HuH-7.5 (cell line): ENCODE results near the gene RBM47.
"Not testable (repeated sequence)": the region's sequence is repeated elsewhere in the genome, so short reads cannot be mapped to it uniquely, and the experiment has no call there.

Experiments used
- DNase-seq: peaks from one replicate; pipeline ENCODE4 v3.0.0; 2011; ENCODE audit warnings: low spot score

The RBM47 gene

DNA sequence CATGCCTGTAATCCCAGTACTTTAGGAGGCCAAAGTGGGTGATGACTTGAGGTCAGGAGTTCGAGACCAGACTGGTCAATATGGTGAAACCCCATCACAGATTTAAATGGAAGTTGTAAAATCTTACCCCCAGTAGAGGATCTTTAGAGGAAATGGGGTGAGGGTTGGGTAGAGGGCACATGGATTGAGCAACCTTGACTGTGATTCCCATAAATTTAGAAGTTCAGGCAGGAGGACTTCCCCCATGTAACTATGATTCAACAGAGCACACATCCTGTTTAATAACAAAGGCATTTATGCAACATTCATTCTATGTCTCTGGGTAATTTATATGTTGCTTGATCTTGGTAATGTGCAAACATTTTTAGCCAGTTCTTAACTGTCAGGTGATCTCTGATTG lies 143.1 kb downstream of the RBM47 start:
- DNase-seq: no peak

DNA sequence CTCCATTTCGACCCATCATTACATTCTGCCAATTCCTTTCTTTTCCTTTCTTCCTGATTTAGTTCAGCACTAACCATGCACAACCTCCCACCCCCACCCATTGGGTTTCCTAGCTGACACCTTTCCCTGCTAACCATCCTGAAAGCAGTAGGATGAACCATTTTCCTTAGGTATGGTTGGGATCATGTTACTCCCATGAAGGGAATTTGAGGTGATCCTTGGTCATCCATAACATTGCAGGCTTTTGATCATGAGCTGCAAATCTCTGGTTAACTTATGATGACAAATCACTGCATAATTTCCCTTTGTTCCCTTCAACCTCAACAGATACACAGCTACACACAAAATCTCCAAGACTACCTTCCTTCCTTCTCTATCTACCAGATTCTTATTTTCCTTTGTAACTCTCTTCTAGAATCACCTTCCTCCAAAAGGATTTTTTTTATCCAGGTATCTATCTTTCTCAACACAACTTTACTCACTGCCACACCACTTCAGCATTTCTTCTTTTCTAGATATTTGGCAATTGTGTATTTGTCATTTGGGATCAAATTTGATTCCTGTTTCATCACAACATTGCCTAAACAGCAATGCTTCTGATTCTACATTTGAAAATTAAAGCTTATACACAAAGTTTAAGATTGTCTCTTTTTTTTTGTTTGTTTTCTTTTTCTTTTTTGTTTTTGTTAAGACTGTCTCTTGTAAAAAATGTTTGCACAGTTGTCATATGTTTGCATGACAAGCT lies 145.1 kb downstream of the RBM47 start:
- DNase-seq: no peak

DNA sequence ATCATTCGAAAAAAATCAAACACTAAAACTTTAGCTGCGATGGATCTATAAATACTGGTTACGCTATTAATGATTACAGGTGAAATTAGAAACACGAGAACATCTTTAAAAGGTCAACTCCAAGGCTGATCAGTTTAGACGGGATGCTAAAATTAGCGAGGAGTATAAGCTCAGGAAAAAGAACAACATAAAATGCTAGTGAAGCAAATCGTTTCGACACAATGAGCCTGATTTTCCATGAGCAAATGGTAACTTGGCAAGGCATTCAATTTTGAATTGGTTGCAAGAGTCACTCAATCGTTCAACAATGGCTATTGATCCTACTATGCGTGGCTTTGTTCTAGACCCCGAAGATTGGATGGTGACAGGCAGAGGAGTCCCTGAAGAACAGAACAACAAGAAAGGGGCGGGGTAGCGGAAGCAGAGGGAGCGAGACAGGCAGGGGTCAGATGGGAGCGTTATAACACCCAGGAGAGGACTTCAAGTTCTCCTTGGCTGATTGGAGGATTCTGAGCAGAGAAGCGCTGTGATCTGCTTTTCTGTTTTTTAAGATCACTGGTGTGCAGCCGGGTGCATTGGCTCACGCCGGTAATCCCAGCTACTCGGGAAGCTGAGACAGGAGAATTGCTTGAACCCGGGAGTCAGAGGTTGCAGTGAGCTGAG lies 146.5 kb downstream of the RBM47 start:
- no peak for DNase-seq

DNA sequence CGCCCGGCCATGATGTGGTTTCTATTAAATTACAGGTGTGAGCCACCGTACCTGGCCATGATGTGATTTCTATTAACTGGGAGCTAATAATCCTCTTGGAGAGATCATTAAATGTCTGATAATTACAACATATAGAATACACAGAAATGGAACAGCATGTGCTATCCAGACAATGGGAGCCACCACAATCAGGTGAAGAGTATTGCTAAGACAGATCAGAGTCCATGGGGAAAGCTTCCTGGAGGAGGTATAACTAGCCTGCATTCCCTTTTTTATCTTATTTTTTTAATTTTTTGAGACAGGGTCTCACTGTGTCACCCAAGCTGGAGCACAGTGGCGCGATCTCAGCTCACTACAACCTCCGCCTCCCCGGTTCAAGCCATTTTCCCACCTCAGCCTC lies 147.7 kb downstream of the RBM47 start:
- no peak for DNase-seq

DNA sequence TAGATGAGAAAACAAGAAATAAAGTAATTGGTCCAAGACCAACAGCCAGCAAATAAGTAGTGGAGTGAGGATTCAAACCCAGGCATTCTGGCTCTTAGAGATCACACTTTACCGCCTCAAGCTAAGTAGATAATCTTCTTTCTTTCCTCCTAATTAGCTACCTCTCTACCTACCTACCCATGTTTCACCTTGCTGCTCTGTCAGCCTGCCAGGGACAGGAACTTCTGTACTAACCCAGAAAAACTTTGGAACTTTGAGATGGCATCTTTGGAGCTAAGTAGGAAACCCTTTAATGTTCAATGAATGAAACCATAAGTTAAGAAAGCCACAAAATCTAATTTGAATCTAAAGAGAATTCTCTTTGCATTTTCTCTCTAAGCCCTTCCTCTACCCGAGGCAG lies 149.4 kb downstream of the RBM47 start:
- DNase-seq: no peak

DNA sequence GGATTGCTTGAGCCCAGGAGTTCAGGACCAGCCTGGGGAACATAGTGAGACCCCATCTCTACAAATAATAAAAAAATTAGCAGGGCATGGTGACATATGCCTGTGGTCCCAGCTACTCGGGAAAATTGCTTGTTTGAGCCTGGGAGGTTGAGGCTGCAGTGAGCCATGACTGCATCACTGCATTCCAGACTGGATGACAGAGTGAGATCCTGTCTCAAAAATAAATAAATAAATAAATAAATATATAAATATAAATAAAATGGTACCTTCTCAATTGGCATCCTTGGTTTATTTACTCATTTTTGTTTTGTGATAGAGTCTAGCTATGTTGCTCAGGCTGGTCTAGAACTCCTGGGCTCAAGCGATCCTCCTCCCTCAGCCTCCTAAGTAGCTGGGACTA lies 150.3 kb downstream of the RBM47 start:
- no peak for DNase-seq

DNA sequence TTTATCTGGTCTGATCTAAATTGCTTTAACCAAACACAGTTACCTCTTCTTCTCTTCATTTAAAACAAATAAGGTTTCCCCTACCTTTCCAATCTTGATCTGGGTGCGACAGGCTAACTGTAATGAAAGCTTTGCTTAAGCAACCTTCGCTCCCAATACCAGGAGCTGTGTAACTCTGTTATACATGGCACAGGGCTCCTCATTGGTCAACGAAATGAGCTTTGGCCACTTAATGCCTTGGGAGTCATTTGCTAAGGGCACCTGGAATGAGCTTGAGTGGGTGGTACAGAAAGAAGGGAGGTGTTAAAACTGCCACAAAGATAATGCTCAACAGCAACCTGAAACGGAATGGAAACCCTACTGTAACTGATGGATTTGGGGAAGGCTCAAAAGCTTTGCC lies 154.1 kb downstream of the RBM47 start:
- DNase-seq: no peak

DNA sequence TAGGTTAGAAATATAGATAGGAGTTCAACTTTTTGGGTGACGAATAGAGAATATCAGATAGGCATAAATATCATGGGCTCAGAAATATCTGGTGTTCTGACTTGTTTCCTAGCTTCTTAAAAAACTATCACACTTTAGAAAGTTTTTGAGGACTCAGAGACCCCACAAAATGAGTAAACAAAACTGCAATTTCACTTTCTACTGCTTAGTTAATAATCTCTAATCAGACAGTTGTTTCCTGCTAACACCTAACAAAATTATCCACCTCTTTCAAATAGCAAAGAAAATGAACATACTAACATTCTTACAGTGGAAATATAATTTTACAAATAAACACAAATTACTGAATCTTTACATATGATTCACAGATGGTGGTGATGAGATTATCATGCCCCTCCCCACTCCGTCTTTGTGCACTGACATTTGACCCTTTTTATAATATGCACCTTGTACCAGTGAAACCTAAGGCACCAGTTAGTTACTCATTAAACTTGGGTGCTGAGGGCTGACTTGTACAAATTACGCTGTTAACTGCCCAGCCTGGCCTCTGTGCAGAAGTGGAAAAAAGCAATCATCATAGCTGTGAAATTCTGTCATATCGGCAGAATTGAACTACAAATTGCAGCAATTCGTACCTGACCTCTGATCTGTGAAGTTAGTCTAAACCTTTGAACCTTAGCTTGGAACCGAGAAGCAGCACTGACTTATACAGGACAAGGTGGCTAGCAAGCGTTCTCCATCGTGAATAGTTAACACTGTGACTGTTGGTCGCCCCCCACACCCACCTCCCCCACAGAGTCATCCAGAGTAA lies 155.9 kb downstream of the RBM47 start:
- DNase-seq: no peak

DNA sequence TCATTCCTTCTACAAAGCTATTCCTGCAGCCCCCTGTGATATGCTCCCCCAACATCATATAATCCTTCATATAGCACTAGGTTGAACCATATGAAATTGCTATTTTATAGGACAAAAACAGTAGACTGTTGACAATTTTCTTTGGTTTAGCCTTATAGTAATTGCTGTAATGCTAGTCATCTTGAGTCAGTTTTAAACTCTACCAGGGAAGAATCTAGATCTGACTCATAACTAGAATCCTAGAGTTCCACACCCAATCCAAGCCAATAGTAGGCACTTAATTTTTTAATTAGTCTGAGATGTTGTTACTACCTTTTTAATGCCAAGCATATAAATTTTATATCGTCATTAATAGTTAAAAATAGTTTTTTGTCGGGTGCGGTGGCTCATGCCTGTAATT lies 157.7 kb downstream of the RBM47 start:
- no peak for DNase-seq

DNA sequence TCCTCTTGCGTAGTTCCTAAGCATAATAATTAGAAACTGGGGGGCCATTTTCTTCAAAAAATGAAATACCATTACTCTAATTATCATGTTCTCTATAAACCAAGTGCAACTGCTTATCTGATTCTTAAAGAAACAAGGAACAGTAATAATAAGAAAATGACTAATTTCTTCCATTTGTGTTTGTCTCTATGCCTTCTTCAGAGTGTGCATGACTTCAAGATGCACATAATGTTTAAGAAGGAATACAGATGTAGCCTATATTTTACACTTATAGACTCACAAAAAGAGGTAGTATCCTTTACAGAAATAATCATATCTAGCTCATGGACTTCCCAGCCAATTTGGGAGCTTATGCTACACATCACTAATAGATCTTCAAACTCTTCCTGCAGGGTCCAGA lies 162.9 kb downstream of the RBM47 start:
- DNase-seq: no peak

DNA sequence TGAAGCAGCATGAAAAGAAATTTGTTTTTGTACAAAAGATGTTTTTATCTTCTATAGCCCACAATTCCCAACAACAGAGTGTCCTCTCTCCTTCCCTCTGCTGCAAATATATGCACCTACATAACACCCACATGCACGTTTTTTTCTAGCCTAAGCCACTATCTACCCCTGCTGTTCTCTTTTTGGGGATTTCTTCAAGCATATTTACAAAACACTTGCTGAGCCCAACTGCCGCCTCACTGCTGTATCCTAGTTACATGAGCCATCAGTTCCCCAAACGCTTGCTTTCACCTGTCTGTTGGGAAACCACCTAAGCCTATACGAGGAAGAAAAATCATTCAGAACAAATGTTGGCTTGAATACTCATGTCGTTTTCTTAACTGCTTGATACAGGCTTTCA lies 167.3 kb downstream of the RBM47 start:
- no peak for DNase-seq

DNA sequence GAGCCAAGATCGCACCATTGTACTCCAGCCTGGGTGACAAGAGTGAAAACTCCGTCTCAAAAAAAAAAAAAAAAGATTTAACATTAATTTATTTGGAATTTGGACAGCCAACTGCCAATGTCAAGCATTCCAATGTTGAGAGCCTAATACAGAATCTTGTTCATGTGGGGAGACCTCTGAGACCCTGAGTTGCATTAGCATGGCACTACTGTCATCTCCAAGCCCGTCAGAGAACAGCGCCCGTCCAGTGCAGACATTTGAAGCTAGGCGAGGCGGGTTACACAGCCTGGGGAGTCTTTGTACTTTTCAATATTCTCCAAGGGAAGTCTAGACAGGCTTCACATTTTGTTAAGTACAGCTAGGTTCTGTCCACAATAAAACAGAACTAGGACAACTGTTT lies 167.8 kb downstream of the RBM47 start:
- no peak for DNase-seq

DNA sequence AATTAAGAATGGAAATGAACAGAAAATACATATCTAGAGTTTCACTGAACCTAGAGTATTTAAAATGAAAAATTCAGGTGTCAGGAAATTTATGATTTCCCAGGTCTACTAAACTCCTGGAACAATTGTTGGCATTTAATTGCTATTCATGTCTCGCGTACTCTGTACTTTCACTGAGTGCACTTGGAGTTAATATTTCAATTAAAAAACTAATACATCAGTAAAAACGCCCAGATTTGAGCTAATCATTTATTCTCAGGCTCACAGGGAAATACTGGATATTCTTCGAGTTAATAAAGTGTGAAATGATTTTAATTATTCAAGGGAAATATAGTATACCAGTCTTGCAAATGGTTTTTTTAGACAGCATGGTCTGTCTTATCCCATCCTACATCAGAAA lies 168.6 kb downstream of the RBM47 start:
- no peak for DNase-seq

DNA sequence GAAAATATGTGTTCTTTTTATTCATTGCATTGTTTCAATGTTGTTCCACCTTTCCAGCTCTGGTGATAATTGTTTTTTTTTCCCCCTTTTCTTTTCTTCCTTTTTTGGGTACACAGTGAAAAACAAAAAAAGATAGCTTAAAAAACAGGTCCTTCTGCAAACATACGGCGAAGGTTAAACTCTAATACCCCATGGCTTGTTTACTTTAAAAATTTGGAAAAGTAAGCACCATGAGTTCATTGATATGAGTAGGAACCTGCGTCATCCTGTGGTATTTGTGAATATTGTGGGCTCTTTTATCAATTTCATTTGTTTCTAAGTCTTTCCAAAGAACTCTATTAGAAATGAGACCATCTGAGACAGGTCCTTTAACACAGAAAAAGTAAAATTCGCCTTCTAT lies 171.0 kb downstream of the RBM47 start:
- DNase-seq: no peak

DNA sequence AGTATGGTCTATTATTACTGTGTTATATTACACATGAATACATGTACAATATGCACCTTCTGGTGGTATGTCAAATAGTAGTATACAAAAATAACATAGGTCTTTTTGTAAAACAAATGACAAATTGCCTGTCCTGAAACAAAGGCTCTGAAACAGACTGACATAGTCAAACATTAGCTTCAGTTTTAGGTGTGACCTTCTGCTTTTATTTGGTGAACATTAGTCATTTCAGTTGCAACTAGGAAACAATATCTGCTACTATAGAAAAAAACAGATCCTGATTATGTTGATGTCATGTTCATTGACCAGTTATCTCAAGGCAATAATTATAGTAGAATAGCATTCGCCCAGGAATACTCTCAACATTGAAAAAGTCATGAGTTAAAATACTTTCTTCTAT lies 171.6 kb downstream of the RBM47 start:
- DNase-seq: no peak

DNA sequence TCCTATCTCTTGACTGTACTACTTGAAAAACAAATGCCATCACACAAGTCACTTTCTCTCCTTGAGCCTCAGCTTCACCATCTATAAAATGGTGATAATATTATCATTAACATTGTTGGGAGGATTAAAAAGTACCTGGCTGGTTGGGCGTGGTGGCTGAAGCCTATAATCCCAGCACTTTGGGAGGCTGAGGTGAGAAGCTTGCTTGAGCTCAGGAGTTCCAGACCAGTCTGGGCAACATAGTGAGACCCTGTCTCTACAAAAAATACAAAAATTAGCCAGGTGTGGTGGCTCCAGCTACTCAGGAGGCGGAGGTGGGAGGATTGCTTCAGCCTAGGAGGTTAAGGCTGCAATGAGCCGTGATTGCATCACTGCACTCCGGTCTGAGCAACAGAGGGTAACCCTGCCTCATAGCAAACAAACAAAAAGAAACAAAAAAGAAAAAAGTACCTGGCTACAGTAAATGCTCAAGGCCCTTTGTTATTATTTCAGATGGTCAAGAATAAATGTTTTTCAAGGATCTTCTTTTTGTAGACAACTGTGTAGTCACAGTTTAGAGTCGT lies 174.2 kb downstream of the RBM47 start:
- DNase-seq: no peak

DNA sequence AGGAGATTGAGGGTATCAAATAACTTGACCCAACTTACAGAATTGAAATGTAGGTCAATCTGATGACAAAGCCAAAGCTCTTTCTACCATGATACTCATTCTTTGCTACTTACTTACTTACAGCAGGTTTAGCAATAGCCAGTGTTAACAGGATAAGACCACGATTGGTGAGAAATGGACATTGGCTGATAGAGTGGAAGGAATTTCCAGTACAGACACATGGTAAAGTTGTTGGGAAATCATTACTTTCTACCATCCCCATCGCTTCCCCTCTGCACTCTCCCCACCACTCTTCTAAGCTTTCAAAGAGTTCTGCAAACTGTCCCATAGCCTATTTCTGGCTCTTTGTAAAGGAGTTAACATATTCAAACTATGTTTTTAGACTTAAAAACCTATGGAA lies 174.8 kb downstream of the RBM47 start:
- DNase-seq: no peak

DNA sequence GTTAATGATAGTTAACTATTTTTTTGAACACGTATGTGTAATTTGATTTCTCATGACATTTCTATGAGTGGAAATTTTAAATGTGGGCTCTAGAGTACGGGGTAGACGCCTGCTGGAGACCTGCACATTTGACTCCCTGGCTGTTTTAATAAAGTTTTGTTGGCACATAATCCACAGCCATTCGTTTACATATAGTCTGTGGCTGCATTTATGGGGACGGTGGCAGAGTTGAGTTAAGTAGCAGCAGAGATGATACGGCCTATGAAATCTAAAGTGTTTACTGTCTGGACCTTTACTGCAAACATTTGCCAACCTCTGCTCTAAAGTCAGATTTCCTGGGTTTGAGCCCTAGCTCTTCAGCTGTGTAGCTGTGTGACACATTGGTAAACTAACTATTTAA lies 175.8 kb downstream of the RBM47 start:
- no peak for DNase-seq

DNA sequence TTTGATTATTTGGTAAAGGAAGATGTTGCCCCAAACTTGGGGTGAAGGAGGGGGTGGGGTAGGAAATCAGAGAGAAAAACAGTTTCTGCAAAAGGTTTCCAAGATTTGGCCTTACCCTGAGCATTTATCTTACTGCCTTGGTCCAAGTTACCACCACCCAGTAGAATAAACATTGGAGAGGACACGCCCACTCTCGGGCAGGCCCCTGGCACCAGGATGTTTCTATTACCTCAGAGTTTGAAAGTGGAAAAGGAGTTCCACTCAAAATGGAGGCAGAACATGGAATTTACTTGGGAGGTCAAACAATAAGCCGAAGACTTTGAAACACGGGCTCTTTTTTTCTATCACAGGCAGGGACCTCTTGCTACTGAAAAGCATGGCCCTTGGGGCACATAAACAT lies 180.8 kb downstream of the RBM47 start:
- DNase-seq: no peak

DNA sequence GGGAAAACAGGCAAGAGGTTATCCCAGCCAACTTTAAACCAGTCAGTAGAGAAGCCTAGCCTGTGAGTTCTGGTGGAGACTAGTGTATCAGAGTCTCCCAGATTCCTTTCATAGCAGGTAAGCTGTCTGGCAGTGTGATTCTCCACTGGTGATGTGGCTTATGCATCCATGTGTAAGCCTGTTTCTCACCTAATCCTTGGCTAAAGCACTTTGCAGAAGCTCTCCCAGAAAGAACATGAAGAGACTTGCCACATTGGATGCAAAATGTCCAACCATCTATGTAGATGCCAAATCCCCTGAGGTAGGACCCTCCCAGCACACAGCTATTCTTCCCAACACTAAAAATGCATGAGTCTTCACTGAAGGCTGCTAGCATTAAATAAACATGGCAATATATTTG lies 182.8 kb downstream of the RBM47 start:
- DNase-seq: no peak

DNA sequence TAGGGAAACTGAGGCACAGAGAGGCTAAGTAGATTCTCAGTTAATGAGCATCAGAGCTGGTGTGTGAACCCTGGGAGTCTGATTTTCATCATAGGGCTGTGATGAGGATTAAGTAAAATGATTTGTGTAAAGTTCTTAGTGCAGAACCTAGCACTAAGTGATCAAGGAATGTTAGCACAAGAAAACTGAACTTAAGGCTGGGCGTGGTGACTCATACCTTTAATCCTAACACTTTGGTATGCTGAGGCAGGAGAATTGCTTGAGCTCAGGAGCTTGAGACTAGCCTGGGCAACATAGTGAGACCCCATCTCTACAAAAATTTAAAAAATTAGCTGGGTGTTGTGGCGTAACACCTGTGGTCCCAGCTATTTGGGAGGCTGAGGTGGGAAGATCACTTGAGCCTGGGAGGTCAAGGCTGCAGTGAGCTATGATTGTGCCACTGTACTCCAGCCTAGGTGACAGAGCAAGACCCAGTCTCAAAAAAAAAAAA lies 183.4 kb downstream of the RBM47 start:
- not testable (repeated sequence) for DNase-seq

DNA sequence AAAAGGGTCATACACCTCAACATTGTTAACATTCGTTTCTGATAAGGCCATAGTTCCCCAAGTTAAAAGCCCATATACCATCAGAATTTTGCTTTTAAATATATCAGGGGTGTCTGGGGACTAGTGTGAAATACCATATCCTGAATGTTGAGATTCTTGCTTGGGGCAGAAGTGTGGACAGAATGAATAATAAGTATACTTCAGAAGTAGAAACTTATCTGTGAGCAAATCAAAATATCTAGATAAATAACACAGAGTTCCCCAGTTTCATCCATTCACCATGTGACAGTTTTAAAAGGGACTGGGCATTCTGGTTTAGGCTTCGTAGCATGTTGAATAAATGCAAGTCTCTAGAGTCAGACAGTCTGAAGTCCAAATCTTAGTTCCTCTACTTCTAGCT lies 184.0 kb downstream of the RBM47 start:
- DNase-seq: no peak

DNA sequence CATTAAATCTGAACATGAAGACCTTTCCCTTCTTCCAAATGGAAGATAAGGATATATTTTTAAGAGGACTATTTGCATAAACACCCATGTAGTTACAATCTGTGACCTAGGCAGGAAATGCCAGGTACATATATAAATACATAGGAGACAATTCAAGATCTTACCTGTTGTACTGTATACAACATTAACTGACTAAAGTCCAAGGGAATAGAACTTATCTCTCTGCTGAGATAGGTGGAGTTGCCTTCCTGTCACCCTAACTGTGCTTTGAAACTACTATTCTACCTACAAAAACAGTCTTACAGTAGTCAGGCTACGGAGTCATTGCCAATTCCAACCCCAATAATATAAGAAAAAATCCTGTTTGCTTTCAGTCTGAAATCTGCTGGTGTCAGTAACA lies 188.2 kb downstream of the RBM47 start:
- DNase-seq: no peak
